Measurements from ENCODE around the gene BHMT2.

Gene BHMT2, protein sequence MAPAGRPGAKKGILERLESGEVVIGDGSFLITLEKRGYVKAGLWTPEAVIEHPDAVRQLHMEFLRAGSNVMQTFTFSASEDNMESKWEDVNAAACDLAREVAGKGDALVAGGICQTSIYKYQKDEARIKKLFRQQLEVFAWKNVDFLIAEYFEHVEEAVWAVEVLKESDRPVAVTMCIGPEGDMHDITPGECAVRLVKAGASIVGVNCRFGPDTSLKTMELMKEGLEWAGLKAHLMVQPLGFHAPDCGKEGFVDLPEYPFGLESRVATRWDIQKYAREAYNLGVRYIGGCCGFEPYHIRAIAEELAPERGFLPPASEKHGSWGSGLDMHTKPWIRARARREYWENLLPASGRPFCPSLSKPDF

GRCh38 chr5:79069488-79070349 lies at the start of gene BHMT2, which contains the start of gene DMGDH:
TSS of gene BHMT2 (plus strand) at chr5:79069767. CDS start at chr5:79069783, 16 bp downstream.
TSS of gene DMGDH (minus strand) at chr5:79069674. CDS start at chr5:79069620, 54 bp downstream.
- DNase-seq (ENCODE audit: low read depth) = no peak

DNA sequence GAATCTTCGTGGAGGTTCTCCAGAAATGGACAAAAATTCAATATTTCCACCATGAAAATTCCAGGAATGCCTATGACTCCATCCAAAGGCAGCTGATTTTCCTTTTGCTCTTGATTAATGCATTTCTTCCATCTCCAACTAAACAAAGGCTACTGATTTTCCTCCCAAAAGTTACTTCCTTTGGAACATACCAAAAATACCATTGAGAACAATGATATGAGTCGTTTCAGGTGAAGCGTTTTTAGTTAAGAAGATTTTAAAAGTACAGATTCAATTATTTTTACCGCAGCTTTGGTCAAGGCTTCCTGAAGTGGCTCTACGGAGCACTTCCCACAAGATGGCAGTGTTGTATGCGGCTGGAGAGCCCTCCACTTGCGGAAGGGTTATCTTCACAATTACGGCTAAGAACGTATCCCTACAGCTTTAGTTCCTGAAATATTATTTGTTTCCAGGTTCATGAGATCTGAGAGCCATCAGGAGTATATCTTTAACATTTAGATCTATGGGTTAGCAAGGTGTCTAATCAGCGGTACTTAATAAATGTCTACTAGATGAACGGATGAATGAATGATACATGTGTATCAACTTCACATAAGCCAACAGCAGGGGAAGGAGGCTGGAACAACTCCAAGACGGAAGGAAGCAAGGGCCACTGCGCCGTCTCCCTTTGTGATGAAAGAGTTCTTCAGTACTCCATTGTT lies 48.6 kb upstream of the BHMT2 start:
- DNase-seq (ENCODE audit: low read depth) = no peak

DNA sequence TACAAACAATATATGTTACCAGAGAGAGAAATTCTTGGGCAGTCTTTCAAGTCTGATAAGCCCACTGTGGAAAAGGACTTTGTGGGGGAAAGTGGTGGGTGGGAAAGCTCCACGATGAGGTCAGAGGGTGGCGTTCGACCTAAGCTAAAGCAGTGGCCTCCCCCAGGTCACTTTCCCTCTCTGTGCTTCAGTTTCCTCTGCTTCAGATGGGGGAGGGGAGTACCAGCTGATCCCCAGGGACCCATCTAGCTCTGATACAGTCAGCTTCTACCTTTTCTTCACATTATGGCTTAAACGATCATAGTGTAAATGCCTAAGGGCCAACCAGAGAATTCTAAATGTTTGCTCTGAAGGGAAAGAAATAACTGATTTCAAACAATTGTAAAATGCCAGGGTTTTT lies 47.8 kb upstream of the BHMT2 start:
- DNase-seq (ENCODE audit: low read depth) = no peak

DNA sequence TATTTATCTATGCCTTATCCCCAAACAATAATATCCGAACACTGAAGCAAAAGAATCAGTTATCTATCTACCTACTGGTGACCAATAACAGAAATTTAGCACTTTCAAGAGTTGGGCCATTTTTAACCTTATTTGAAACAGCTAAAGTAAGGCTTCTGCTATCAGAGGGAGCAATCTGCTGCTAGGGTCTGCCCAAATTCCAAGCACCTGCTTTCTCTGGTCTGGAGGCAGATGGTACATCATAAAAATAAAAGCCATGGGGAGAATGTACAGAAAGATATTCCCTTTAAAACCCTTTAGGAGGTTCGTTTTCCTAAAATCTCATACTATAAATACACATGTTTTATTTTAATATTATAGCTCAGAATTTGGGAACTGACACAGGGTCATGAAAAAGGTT lies 46.8 kb upstream of the BHMT2 start:
- DNase-seq (ENCODE audit: low read depth) = no peak

- DNase-seq (ENCODE audit: low read depth) = no peak
Observed at GRCh38 chr5:79023348-79023747, 46.2 kb upstream of the BHMT2 start.

GRCh38 chr5:79023947-79024346 lies 45.6 kb upstream of the BHMT2 start:
- no peak for DNase-seq (ENCODE audit: low read depth)

DNA sequence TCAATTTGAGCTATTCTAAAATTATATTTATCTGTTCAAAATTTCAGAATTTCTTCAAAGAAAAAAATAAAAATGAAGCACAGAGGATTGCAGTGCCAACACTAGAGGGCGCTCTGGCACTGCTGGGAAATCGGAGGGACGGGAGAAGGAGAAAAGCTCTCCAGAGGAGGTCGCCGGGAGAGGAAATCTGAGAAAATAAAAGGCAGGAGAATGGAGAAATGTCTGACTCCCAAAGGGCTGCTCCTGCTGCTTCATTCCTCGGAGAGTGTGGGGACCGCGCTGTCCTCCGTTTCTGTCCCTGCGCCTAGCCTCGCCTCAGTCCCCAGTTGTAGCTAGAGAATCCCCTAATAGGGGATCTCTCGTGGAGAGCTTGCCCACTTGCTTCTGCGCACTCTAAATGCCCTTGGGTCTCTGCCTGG lies 44.5 kb upstream of the BHMT2 start:
- peak; percentile 15 for DNase-seq (ENCODE audit: low read depth)

GRCh38 chr5:79030663-79031484 lies 38.7 kb upstream of the BHMT2 start:
- DNase-seq (ENCODE audit: low read depth) = no peak

- no peak for DNase-seq (ENCODE audit: low read depth)
Observed at GRCh38 chr5:79031485-79031867, 38.1 kb upstream of the BHMT2 start.

GRCh38 chr5:79032031-79032695 lies 37.4 kb upstream of the BHMT2 start:
- DNase-seq (ENCODE audit: low read depth) = no peak

GRCh38 chr5:79032782-79033181 lies 36.8 kb upstream of the BHMT2 start:
- DNase-seq (ENCODE audit: low read depth) = no peak

GRCh38 chr5:79035237-79035636 lies 34.3 kb upstream of the BHMT2 start:
- DNase-seq (ENCODE audit: low read depth) = no peak

DNA sequence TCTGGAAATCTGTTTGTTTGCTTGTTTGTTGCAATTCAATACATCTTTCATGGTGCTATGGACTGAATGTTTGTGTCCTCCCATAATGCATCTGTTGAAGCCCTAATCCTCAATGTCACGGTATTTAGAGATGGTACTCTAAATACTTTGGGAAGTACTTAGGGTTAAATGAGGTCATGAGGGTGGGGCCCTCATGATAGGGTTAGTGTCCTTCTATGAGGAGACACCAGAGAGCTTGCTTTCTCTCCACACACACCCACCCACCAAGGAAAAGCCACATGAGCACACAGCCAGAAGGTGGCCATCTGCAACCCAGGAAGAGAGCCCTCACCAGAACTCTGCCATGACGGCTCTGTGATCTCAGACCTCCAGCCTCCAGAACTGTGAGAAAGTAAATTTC lies 32.8 kb upstream of the BHMT2 start:
- no peak for DNase-seq (ENCODE audit: low read depth)

GRCh38 chr5:79042188-79042587 lies 27.4 kb upstream of the BHMT2 start:
- DNase-seq (ENCODE audit: low read depth) = no peak

GRCh38 chr5:79047199-79047598 lies 22.4 kb upstream of the BHMT2 start:
- DNase-seq (ENCODE audit: low read depth) = no peak

- DNase-seq (ENCODE audit: low read depth) = no peak
Observed at GRCh38 chr5:79048437-79048836, 21.1 kb upstream of the BHMT2 start.

- no peak for DNase-seq (ENCODE audit: low read depth)
Observed at GRCh38 chr5:79050498-79050897, 19.1 kb upstream of the BHMT2 start.

DNA sequence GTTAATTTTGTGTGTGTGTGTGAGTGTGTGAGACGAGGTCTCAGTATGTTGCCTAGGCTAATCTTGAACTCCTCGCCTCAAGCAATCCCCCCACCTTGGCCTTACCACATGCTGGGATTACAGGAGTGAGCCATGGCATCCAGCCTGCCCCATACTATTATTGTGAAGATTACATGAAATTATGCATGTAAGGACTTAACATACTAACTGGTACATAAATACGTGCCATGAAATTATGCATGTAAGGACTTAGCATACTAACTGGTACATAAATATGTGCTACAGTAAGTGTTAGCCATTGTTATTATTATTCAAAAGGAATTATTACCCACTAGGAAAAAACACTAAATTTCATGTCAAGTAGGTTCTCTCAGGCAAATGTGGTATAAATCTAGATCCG lies 16.2 kb upstream of the BHMT2 start:
- no peak for DNase-seq (ENCODE audit: low read depth)

DNA sequence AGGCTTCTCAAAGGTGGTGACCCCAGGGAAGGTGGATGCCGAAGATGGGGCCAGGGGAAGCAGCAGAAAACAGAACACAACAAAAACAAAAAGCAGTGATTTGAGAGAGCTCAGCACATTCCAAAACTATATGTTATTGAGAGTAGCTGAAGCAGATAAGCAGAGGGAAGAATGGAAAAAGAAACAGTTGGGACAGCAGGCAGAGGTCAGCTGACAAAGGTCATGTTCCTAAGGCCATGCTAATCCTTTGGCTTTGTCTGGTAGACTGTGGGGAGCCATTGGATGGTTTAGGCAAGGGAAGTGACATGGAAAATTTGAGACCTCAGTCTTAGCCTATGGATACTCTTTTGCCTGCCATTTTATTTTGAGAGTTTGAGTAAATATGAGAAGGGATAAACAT lies 14.6 kb upstream of the BHMT2 start:
- DNase-seq (ENCODE audit: low read depth) = no peak

DNA sequence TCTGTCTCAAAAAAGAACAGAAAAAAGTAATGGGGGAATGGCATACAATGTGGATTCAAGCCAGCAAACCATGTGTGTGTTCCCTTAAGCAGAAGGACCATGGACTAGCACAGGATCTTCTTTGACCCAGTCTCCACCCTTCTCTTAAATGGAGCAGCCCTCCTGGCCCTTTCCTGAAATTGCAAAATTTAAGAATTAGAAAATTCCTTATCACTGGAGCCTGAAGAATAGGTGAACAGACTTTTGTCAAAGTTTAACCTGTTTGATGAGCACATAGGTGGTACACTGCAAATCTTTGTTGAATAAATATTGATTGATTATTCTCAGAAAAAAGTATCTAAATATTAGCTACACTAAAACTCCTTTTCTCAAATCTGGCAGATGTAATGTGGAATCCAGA lies 12.7 kb upstream of the BHMT2 start:
- no peak for DNase-seq (ENCODE audit: low read depth)

DNA sequence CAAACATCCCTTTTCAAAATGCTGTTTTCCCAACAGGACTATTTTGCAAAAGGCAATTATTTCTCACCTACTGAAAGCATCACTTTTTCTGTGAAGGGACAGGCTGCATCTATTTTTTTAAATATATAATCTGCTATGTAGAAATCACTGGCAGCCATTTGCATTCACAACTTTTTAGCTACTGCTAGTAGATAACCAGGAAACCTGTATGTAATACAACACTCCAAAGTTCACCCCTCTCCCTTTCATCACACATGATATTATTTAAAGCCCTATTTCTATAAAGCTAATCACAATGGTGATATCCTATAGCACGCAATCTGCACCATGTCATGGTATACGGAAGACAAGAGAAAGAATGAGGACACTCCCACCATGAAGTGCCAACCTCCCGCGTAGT lies 9.9 kb upstream of the BHMT2 start:
- DNase-seq (ENCODE audit: low read depth) = no peak

Data from activated T-helper 9 cell treated with anti-CD3 and anti-CD28 coated beads, Interleukin-2, amount 50 U/mL, for 16 hours (primary cell).